ENCODE measurements around the gene GPR61.

GPR61 gene

GRCh38 chr1:109508873-109509175 is 30.8 kb upstream of the GPR61 start:
- no peak for DNase-seq (ENCODE audit: low read depth)

GRCh38 chr1:109509176-109510134 is 30.2 kb upstream of the GPR61 start, which contains the start of gene AMIGO1:
Gene AMIGO1 (minus strand): TSS chr1:109509727. CDS start chr1:109508912, 815 bp downstream.
- peak; percentile 59 for DNase-seq (ENCODE audit: low read depth)

GRCh38 chr1:109513110-109513710 is 26.5 kb upstream of the GPR61 start:
- no peak for DNase-seq (ENCODE audit: low read depth)

GRCh38 chr1:109514846-109515245 is 24.8 kb upstream of the GPR61 start:
- no peak for DNase-seq (ENCODE audit: low read depth)

GRCh38 chr1:109516872-109517271 is 22.8 kb upstream of the GPR61 start:
- no peak for DNase-seq (ENCODE audit: low read depth)

GRCh38 chr1:109517337-109517736 is 22.3 kb upstream of the GPR61 start:
- no peak for DNase-seq (ENCODE audit: low read depth)

GRCh38 chr1:109521002-109521951 is 18.4 kb upstream of the GPR61 start:
- DNase-seq (ENCODE audit: low read depth), result no peak

- DNase-seq (ENCODE audit: low read depth), result no peak
Measured at GRCh38 chr1:109522026-109522425, 17.6 kb upstream of the GPR61 start.

- no peak for DNase-seq (ENCODE audit: low read depth)
Measured at GRCh38 chr1:109523706-109524105, 16.0 kb upstream of the GPR61 start.

GRCh38 chr1:109527098-109527811 is 12.4 kb upstream of the GPR61 start:
- no peak for DNase-seq (ENCODE audit: low read depth)

- DNase-seq (ENCODE audit: low read depth), result no peak
Measured at GRCh38 chr1:109527846-109528695, 11.6 kb upstream of the GPR61 start.

GRCh38 chr1:109528712-109529111 is 11.0 kb upstream of the GPR61 start:
- no peak for DNase-seq (ENCODE audit: low read depth)

- no peak for DNase-seq (ENCODE audit: low read depth)
Measured at GRCh38 chr1:109529881-109530456, 9.7 kb upstream of the GPR61 start.

- DNase-seq (ENCODE audit: low read depth), result no peak
Measured at GRCh38 chr1:109530457-109531087, 9.1 kb upstream of the GPR61 start.

GRCh38 chr1:109531380-109531779 is 8.3 kb upstream of the GPR61 start:
- no peak for DNase-seq (ENCODE audit: low read depth)

GRCh38 chr1:109531826-109532364 is 7.8 kb upstream of the GPR61 start:
- DNase-seq (ENCODE audit: low read depth), result no peak

GRCh38 chr1:109532365-109533136 is 7.1 kb upstream of the GPR61 start:
- peak; percentile 79 for DNase-seq (ENCODE audit: low read depth)

- DNase-seq (ENCODE audit: low read depth), result no peak
Measured at GRCh38 chr1:109534307-109534858, 5.3 kb upstream of the GPR61 start.

Data from activated T-helper 9 cell treated with anti-CD3 and anti-CD28 coated beads, Interleukin-2, amount 50 U/mL, for 16 hours (primary cell).